CD4-positive, alpha-beta T cell (primary cell): Measurements from ENCODE around the gene ZBTB46. TPM values are rescaled to one million over a fixed set of nuclear protein-coding genes. Genes with fewer than 3 reads are reported as not detected.

Experiments used
- ATAC-seq: fragments of 200-7000 bp; cut with Tn5 transposase; one replicate; pipeline ENCODE4 v1.10.0; 2022; ENCODE audit warnings: mild to moderate bottlenecking; ENCODE audit not compliant: poor library complexity
- CTCF ChIA-PET: fragments of 350-600 bp; sonication (Branson Sonifier 250); formaldehyde crosslinking; loops from one replicate; lab custom pipeline; 2021; ENCODE audit warnings: antibody characterized with exemption, inconsistent platforms; lab: Charles Lee
- POLR2A ChIA-PET: fragments of 350-600 bp; sonication (Branson Sonifier 250); formaldehyde crosslinking; loops from one replicate; lab custom pipeline; 2021; ENCODE audit warnings: antibody characterized with exemption, inconsistent platforms; lab: Charles Lee
- DNase-seq, 14 experiments: peaks; one replicate each; pipeline ENCODE4 v3.0.0-alpha.2; 2013 to 2020; ENCODE audit warnings: mixed read lengths in 2 of 14
- H3K27ac ChIP-seq, 2 donors: one replicate each; pipeline versions ENCODE4 v1.5.1 to v1.7.0; 2013; ENCODE audit warnings: low read length in 2 of 2, low read depth in 1 of 2, mild to moderate bottlenecking in 1 of 2
- H3K27me3 ChIP-seq, 2 experiments: 1 replicate in 1 of 2; 2 replicates in 1 of 2; pipeline versions ENCODE4 v1.6.1 to v1.7.0; 2013; ENCODE audit warnings: low read length in 2 of 2, control low read depth in 1 of 2, mild to moderate bottlenecking in 1 of 2, moderate library complexity in 1 of 2; ENCODE audit not compliant: insufficient read depth in 2 of 2, control insufficient read depth in 1 of 2
- H3K36me3 ChIP-seq: one replicate; pipeline ENCODE4 v1.6.1; 2013; ENCODE audit warnings: low read length, control low read depth; ENCODE audit not compliant: insufficient read depth
- H3K4me1 ChIP-seq: one replicate; pipeline ENCODE4 v1.6.1; 2013; ENCODE audit warnings: low read length, control low read depth; ENCODE audit not compliant: insufficient read depth
- H3K4me3 ChIP-seq: one replicate; pipeline ENCODE4 v1.5.1; 2013; ENCODE audit warnings: mild to moderate bottlenecking, low read length, moderate library complexity
- H3K9me3 ChIP-seq, 2 experiments: 1 replicate in 1 of 2; 2 replicates in 1 of 2; pipeline versions ENCODE4 v1.6.1 to v1.7.0; 2013; ENCODE audit warnings: low read length in 2 of 2, mild to moderate bottlenecking in 2 of 2, control low read depth in 1 of 2, moderate library complexity in 1 of 2; ENCODE audit not compliant: control insufficient read depth in 1 of 2, insufficient read depth in 1 of 2
- H3K27ac Mint-ChIP-seq: one replicate; pipeline ENCODE4 v1.8.0; 2020; ENCODE audit warnings: mixed read lengths
- H3K27me3 Mint-ChIP-seq: one replicate; pipeline ENCODE4 v1.8.0; 2021; ENCODE audit warnings: mixed read lengths
- H3K36me3 Mint-ChIP-seq: one replicate; pipeline ENCODE4 v1.8.0; 2021; ENCODE audit warnings: low read depth, mixed read lengths
- H3K4me1 Mint-ChIP-seq: one replicate; pipeline ENCODE4 v1.8.0; 2021; ENCODE audit warnings: low read depth, mixed read lengths
- H3K4me3 Mint-ChIP-seq: one replicate; pipeline ENCODE4 v1.8.0; 2020; ENCODE audit warnings: mild to moderate bottlenecking, mixed read lengths
- H3K9me3 Mint-ChIP-seq: one replicate; pipeline ENCODE4 v1.8.0; 2020; ENCODE audit warnings: mixed read lengths
- intact Hi-C, 2 experiments: fragments of 100-400 bp; cut with DNase I in 1 of 2; cut with micrococcal nuclease in 1 of 2; formaldehyde crosslinking; loops; one replicate each; pipeline versions ENCODE4 v1.15.1 to v1.9.0; 2023 to 2025; cut with DNase I, micrococcal nuclease
- total RNA-seq, 174 experiments: library from RNA in 2 of 174; stranded (reverse) in 2 of 174; gene quantifications; one replicate each; pipeline ENCODE4 v1.2.3 and lab custom pipeline; 2021 to 2026
- TF ChIP-seq, protein P1 (sequence below): fragments of 200-600 bp; IDR thresholded peaks from one replicate; pipeline ENCODE4 v1.8.0; 2022; ENCODE audit warnings: antibody characterized with exemption, mild to moderate bottlenecking

The ZBTB46 gene
- total RNA-seq, 2 experiments from 2014 or later: 0.08 to 0.34 TPM

DNA sequence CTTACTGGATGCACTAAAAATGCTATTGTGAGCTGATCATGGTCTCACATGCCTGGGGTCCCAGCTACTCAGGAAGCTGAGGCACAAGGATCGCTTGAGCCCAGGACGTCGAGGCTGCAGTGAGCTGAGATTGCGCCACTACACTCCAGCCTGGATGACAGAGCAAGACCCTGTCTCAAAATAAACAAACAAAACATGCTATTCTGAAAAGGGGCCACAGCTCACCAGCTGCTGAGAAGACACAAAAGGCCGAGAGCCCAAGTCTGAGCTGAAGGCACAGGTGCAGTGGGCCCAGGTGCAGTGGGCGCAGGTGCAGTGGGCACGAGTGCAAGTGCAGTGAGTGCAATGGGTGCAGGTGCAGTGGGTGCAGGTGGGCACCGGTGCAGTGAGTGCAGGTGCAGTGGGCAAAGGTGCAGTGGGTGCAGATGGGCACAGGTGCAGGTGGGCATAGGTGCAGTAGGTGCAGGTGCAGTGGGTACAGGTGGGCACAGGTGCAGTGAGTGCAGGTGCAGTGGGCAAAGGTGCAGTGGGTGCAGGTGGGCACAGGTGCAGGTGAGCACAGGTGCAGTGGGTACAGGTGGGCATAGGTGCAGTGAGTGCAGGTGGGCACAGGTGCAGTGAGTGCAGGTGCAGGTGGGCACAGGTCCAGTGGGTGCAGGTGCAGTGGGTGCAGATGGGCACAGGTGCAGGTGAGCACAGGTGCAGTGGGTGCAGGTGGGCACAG, 16.0 kb downstream of the ZBTB46 start:
- no peaks in the 10 kb centered on the region for H3K36me3 ChIP-seq
- ATAC-seq (no peak), DNase-seq (no peak)
- CTCF ChIA-PET: no interaction called here
- H3K27ac ChIP-seq: no peak overlapping the region
- H3K9me3 ChIP-seq: no peaks in the 10 kb centered on the region
- POLR2A ChIA-PET: no interaction called here
- Mint-ChIP-seq H3K9me3 (no peaks in the 10 kb centered on the region), H3K4me1 (peaks cover 5% of the 10 kb centered on the region), H3K4me3 (no peak overlapping the region), H3K27ac (no peak overlapping the region), H3K36me3 (no peaks in the 10 kb centered on the region), H3K27me3 (peaks cover 5% of the 10 kb centered on the region)
- intact Hi-C loops: no loop called here
- TF ChIP-seq, protein P1, sequence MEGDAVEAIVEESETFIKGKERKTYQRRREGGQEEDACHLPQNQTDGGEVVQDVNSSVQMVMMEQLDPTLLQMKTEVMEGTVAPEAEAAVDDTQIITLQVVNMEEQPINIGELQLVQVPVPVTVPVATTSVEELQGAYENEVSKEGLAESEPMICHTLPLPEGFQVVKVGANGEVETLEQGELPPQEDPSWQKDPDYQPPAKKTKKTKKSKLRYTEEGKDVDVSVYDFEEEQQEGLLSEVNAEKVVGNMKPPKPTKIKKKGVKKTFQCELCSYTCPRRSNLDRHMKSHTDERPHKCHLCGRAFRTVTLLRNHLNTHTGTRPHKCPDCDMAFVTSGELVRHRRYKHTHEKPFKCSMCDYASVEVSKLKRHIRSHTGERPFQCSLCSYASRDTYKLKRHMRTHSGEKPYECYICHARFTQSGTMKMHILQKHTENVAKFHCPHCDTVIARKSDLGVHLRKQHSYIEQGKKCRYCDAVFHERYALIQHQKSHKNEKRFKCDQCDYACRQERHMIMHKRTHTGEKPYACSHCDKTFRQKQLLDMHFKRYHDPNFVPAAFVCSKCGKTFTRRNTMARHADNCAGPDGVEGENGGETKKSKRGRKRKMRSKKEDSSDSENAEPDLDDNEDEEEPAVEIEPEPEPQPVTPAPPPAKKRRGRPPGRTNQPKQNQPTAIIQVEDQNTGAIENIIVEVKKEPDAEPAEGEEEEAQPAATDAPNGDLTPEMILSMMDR: no peak
- H3K27me3 ChIP-seq: peaks cover 0 to 2% of the 10 kb centered on the region in 2 experiments
- H3K4me1 ChIP-seq: no peaks in the 10 kb centered on the region
- no peak overlapping the region for H3K4me3 ChIP-seq

DNA sequence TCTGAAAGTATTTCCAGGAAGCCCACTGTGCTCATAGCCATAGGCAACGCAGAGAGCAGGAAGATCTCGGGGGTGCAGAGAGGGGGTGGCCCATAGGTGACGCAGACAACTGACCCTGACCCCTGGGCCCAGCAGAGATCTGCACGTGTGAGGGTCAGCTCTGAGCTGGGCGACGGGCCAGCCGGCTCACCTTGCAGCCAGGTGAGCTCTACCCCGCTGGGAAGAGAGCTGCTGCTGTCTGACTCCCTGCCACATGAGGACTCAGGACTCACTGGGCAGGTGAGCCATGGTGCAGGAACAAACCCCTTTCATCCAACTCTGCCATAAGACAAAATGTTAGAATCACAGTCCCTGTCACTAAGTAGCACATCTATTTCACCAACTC, 19.6 kb downstream of the ZBTB46 start:
- no peaks in the 10 kb centered on the region for H3K36me3 Mint-ChIP-seq
- ChIA-PET CTCF (no interaction called here), POLR2A (no interaction called here)
- Histone ChIP-seq H3K27ac (no peak overlapping the region), H3K36me3 (no peaks in the 10 kb centered on the region), H3K9me3 (no peaks in the 10 kb centered on the region), H3K4me1 (no peaks in the 10 kb centered on the region), H3K4me3 (no peak overlapping the region), H3K27me3 (no peaks in the 10 kb centered on the region)
- ATAC-seq (no peak), DNase-seq (no peak)
- no peaks in the 10 kb centered on the region for H3K27me3 Mint-ChIP-seq
- no peak overlapping the region for H3K4me3 Mint-ChIP-seq
- H3K4me1 Mint-ChIP-seq: no peaks in the 10 kb centered on the region
- H3K9me3 Mint-ChIP-seq: no peaks in the 10 kb centered on the region
- no peak overlapping the region for H3K27ac Mint-ChIP-seq
- TF ChIP-seq, protein P1: no peak
- intact Hi-C loops: no loop called here

DNA sequence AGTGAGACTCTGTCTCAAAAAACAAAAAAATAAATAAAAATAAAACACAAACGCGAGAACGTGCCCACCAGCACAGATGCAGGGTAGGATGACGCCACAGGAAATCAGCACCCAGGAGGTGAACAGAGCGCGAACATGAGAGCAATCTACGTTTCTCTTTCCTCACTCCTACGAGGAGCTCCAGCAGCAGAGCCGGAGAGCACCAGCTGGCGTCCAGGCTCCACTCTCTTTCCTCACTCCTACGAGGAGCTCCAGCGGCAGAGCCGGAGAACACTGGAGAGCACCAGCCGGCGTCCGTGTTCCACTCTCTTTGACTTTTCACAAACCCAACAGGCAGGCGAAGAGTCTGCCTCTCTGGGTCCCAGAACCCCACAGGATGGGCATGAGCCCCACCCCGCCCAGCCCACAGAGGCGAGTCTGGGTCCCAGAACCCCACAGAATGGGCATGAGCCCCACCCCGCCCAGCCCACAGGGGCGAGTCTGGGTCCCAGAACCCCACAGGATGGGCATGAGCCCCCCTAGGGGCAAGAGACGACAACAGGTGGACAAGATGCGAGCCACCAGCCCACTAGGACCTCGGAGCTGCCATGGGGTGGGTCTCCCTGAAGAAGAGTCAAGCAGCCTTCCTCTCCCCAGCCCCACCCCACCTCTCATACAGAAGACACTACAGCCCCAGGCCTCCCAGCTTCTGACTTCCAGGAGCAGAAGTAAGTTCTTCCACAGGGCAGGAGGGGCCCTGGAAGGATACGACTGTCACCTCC, 20.2 kb downstream of the ZBTB46 start:
- Mint-ChIP-seq H3K4me3 (no peak overlapping the region), H3K4me1 (no peaks in the 10 kb centered on the region), H3K27ac (no peak overlapping the region), H3K27me3 (no peaks in the 10 kb centered on the region), H3K9me3 (no peaks in the 10 kb centered on the region), H3K36me3 (no peaks in the 10 kb centered on the region)
- H3K4me3 ChIP-seq: no peak overlapping the region
- no peaks in the 10 kb centered on the region for H3K4me1 ChIP-seq
- no peaks in the 10 kb centered on the region for H3K9me3 ChIP-seq
- TF ChIP-seq, protein P1: no peak
- POLR2A ChIA-PET: no interaction called here
- ATAC-seq (no peak), DNase-seq (no peak)
- intact Hi-C loops: no loop called here
- CTCF ChIA-PET: no interaction called here
- no peaks in the 10 kb centered on the region for H3K36me3 ChIP-seq
- no peak overlapping the region for H3K27ac ChIP-seq
- no peaks in the 10 kb centered on the region for H3K27me3 ChIP-seq
